ENCODE data around the gene HMGB4.

The HMGB4 gene

GRCh38 chr1:33853431-33853830, 10.4 kb upstream of the HMGB4 start:
- TF ChIP-seq CTCF (IDR thresholded peaks at IDR 0.05; ENCODE audit: low read depth, low read length, missing control alignments), result no peak
- H3K4me3 ChIP-seq (ENCODE audit: low read depth, low read length), result no peak overlapping the region
- DNase-seq (ENCODE audit: low read depth), result no peak

- TF ChIP-seq CTCF (IDR thresholded peaks at IDR 0.05; ENCODE audit: low read depth, low read length, missing control alignments), result no peak
- H3K4me3 ChIP-seq (ENCODE audit: low read depth, low read length), result no peak overlapping the region
- DNase-seq (ENCODE audit: low read depth), result no peak
These were observed 9.8 kb upstream of the HMGB4 start for GRCh38 chr1:33854091-33854490.

GRCh38 chr1:33860671-33861070, 3.2 kb upstream of the HMGB4 start:
- no peak for TF ChIP-seq CTCF (IDR thresholded peaks at IDR 0.05; ENCODE audit: low read depth, low read length, missing control alignments)
- no peak overlapping the region for H3K4me3 ChIP-seq (ENCODE audit: low read depth, low read length)
- DNase-seq (ENCODE audit: low read depth), result no peak

GRCh38 chr1:33864460-33865389, 846 bp downstream of the HMGB4 start:
- TF ChIP-seq CTCF (IDR thresholded peaks at IDR 0.05; ENCODE audit: low read depth, low read length, missing control alignments), result no peak
- no peak for DNase-seq (ENCODE audit: low read depth)
- no peak overlapping the region for H3K4me3 ChIP-seq (ENCODE audit: low read depth, low read length)

GRCh38 chr1:33866281-33866680, 2.4 kb downstream of the HMGB4 start:
- TF ChIP-seq CTCF (IDR thresholded peaks at IDR 0.05; ENCODE audit: low read depth, low read length, missing control alignments), result no peak
- no peak overlapping the region for H3K4me3 ChIP-seq (ENCODE audit: low read depth, low read length)
- no peak for DNase-seq (ENCODE audit: low read depth)

- no peak for TF ChIP-seq CTCF (IDR thresholded peaks at IDR 0.05; ENCODE audit: low read depth, low read length, missing control alignments)
- no peak for DNase-seq (ENCODE audit: low read depth)
- no peak overlapping the region for H3K4me3 ChIP-seq (ENCODE audit: low read depth, low read length)
These were observed 3.8 kb downstream of the HMGB4 start for GRCh38 chr1:33867684-33868083.

- no peak for DNase-seq (ENCODE audit: low read depth)
- no peak for TF ChIP-seq CTCF (IDR thresholded peaks at IDR 0.05; ENCODE audit: low read depth, low read length, missing control alignments)
- H3K4me3 ChIP-seq (ENCODE audit: low read depth, low read length), result no peak overlapping the region
These were observed 8.4 kb downstream of the HMGB4 start for GRCh38 chr1:33872275-33872674.

Measured in GM12864 (cell line).